A549 (cell line): ENCODE measurements around the gene MRPL40. TPM values are rescaled to one million over a fixed set of nuclear protein-coding genes. Genes with fewer than 3 reads are reported as not detected.

Experiments used
- ATAC-seq, 2 experiments: fragments of 200-7000 bp in 1 of 2; fragments of >200 bp in 1 of 2; cut with Nextera tagmentation in 1 of 2; cut with Tn5 transposase in 1 of 2; 3 replicates each; pipeline versions ENCODE4 v1.8.0 to v1.9.1; 2018 to 2020; ENCODE audit warnings: mild to moderate bottlenecking in 1 of 2, moderate library complexity in 1 of 2
- CTCF ChIA-PET: fragments of 300-600 bp; sonication (Branson Sonifier 250); formaldehyde crosslinking; extraction: SDS; loops from one replicate; lab custom pipeline; 2021; ENCODE audit warnings: antibody characterized with exemption, inconsistent platforms; lab: Yijun Ruan, JAX
- POLR2A ChIA-PET: fragments of 350-600 bp; formaldehyde crosslinking; extraction: SDS; loops from one replicate; lab custom pipeline; 2021; ENCODE audit warnings: antibody characterized with exemption, inconsistent platforms; lab: Yijun Ruan, JAX
- DNase-seq, 2 experiments: peaks; one replicate each; pipeline versions ENCODE4 v3.0.0 to v3.0.0-alpha.2; 2011 to 2016; ENCODE audit warnings: low read depth in 1 of 2, low spot score in 1 of 2
- FAIRE-seq: peaks from 2 replicates; lab custom pipeline; 2011; peaks lifted over from hg19 to GRCh38; lab: Jason Lieb, UNC
- H3K27ac ChIP-seq, 2 experiments: fragments of >200 bp; sonication (Bioruptor Twin); formaldehyde crosslinking; 3 replicates each; pipeline ENCODE4 v1.5.1; 2016 to 2017
- H3K4me1 ChIP-seq: fragments of >200 bp; sonication (Bioruptor Twin); formaldehyde crosslinking; 3 replicates; pipeline ENCODE4 v1.6.1; 2016
- H3K4me2 ChIP-seq: fragments of >200 bp; sonication (Bioruptor Twin); formaldehyde crosslinking; 3 replicates; pipeline ENCODE4 v1.6.1; 2016
- H3K4me3 ChIP-seq: fragments of >200 bp; sonication (Bioruptor Twin); formaldehyde crosslinking; 3 replicates; pipeline ENCODE4 v1.5.1; 2016
- H3K9me3 ChIP-seq: fragments of >200 bp; sonication (Bioruptor Twin); formaldehyde crosslinking; 3 replicates; pipeline ENCODE4 v1.6.1; 2016
- ATOH8 ChIP-seq: fragments of 250-450 bp; sonication (Bioruptor Pico); IDR thresholded peaks from 2 replicates; pipeline ENCODE4 v1.5.0; 2020; ENCODE audit warnings: low read depth, mild to moderate bottlenecking, moderate library complexity
- CBX2 ChIP-seq: fragments of 200-600 bp; sonication (generic); IDR thresholded peaks from 2 replicates; pipeline ENCODE4 v1.6.1; 2016; ENCODE audit warnings: low read depth, mild to moderate bottlenecking, borderline replicate concordance
- CHD4 ChIP-seq: fragments of 200-600 bp; sonication (generic); IDR thresholded peaks from 2 replicates; pipeline ENCODE4 v1.6.1; 2016; ENCODE audit warnings: antibody characterized with exemption, mild to moderate bottlenecking, borderline replicate concordance
- EHMT2 ChIP-seq: fragments of 200-600 bp; sonication (generic); IDR thresholded peaks from 2 replicates; pipeline ENCODE4 v1.6.1; 2016; ENCODE audit warnings: antibody characterized with exemption, low read depth, mild to moderate bottlenecking, moderate library complexity
- ELK1 ChIP-seq: fragments of 150-350 bp; IDR thresholded peaks from 2 replicates; pipeline ENCODE4 v1.6.1; 2014; ENCODE audit warnings: low read depth, mild to moderate bottlenecking, low read length
- ESRRA ChIP-seq: fragments of 150-350 bp; IDR thresholded peaks from 2 replicates; pipeline ENCODE4 v1.6.1; 2014; ENCODE audit warnings: mild to moderate bottlenecking, low read length, borderline replicate concordance
- FOSL2 ChIP-seq, 2 experiments: fragments of 450-650 bp in 1 of 2; fragments of >200 bp in 1 of 2; sonication (Bioruptor Twin) in 1 of 2; formaldehyde crosslinking; IDR thresholded peaks; 2 replicates each; pipeline versions ENCODE4 v1.5.0 to v1.6.1; 2016 to 2020; ENCODE audit warnings: mild to moderate bottlenecking in 1 of 2, moderate library complexity in 1 of 2
- HOXA7 ChIP-seq: fragments of 250-450 bp; sonication (Bioruptor Pico); IDR thresholded peaks from 2 replicates; pipeline ENCODE4 v1.5.0; 2020; ENCODE audit warnings: mild to moderate bottlenecking, moderate library complexity
- HOXB13 ChIP-seq: fragments of 250-450 bp; sonication (Bioruptor Pico); IDR thresholded peaks from 2 replicates; pipeline ENCODE4 v1.5.0; 2020; ENCODE audit warnings: low read depth, mild to moderate bottlenecking, moderate library complexity
- HOXB5 ChIP-seq: fragments of 250-450 bp; sonication (Bioruptor Pico); IDR thresholded peaks from 2 replicates; pipeline ENCODE4 v1.5.0; 2020; ENCODE audit warnings: mild to moderate bottlenecking, moderate library complexity
- JUN ChIP-seq, 2 experiments: fragments of >200 bp; sonication (Bioruptor Twin); formaldehyde crosslinking; IDR thresholded peaks; 2 replicates in 1 of 2; 3 replicates in 1 of 2; pipeline ENCODE4 v1.6.1; 2016 to 2017
- KDM1A ChIP-seq: fragments of 200-600 bp; sonication (generic); IDR thresholded peaks from 2 replicates; pipeline ENCODE4 v1.6.1; 2016; ENCODE audit warnings: low read depth, mild to moderate bottlenecking
- PBX3 ChIP-seq: IDR thresholded peaks from 2 replicates; pipeline ENCODE4 v1.6.1; 2012
- PHF8 ChIP-seq: fragments of 200-600 bp; sonication (generic); IDR thresholded peaks from 2 replicates; pipeline ENCODE4 v1.6.1; 2016; ENCODE audit warnings: low read depth, mild to moderate bottlenecking, antibody characterized with exemption, moderate library complexity, borderline replicate concordance
- POLR2AphosphoS2 ChIP-seq: conservative IDR thresholded peaks from 2 replicates; pipeline ENCODE4 v1.6.1; 2012; ENCODE audit warnings: low read length, improper control_type of control experiment, inconsistent platforms
- RARB ChIP-seq: fragments of 250-450 bp; sonication (Bioruptor Pico); IDR thresholded peaks from 2 replicates; pipeline ENCODE4 v1.8.0; 2021; ENCODE audit warnings: mild to moderate bottlenecking, moderate library complexity
- RFX5 ChIP-seq: fragments of 450-650 bp; IDR thresholded peaks from 2 replicates; pipeline ENCODE4 v1.7.1; 2014; ENCODE audit warnings: antibody characterized with exemption, mild to moderate bottlenecking, moderate library complexity
- SMC3 ChIP-seq: fragments of >200 bp; sonication (Bioruptor Twin); formaldehyde crosslinking; IDR thresholded peaks from 3 replicates; pipeline ENCODE4 v1.6.1; 2018; ENCODE audit warnings: inconsistent platforms
- SREBF2 ChIP-seq: fragments of 450-650 bp; IDR thresholded peaks from 2 replicates; pipeline ENCODE4 v1.6.1; 2014; ENCODE audit warnings: mild to moderate bottlenecking, moderate library complexity
- WGBS: methylation state at CpG from one replicate; pipeline ENCODE4 v1.1.6; 2017; ENCODE audit errors: missing lambda C conversion rate; 5-methylcytosine and 5-hydroxymethylcytosine counted together
- polyA plus RNA-seq, 4 experiments: library from polyadenylated mRNA; depleted of rRNA in 3 of 4; stranded (reverse); fragments of >200 nt; fragmentation: RNase III in 1 of 4; extraction: RNeasy Plus Mini Kit Qiagen cat#74134 plus additional on column Dnase treatment in 1 of 4; gene quantifications; 2 replicates in 3 of 4; 3 replicates in 1 of 4; pipeline ENCODE4 v1.2.3, GENCODE V29; 2011 to 2017
- TF ChIP-seq, protein P1 (sequence below): IDR thresholded peaks from 2 replicates; pipeline ENCODE4 v1.6.1; 2012; ENCODE audit warnings: low read depth, borderline replicate concordance
- TF ChIP-seq, protein P2 (sequence below): fragments of >200 bp; sonication (Bioruptor Twin); formaldehyde crosslinking; IDR thresholded peaks from 3 replicates; pipeline ENCODE4 v1.6.1; 2016

MRPL40 gene
- polyA plus RNA-seq, 2 of the 4 experiments (the other 2 are of a cell fraction), result 32.1 to 45.7 TPM

DNA sequence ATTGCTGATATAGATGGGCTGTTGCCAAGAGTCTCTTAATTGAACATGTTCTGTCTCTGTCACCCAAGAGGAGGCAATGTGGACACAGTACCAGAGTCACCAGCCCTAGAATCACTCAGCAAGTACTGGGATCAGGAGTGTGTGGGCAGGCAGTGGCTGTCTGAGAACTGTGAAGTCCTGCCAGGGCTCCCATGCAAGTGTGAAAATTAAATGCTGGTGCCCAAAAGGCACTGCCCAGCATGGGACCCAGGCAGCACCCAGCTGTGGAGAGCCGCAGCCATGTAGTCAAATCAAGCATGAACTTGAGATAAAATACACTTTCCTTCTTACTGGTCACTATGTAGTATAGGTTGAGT is 20.7 kb upstream of the MRPL40 start:
- 92% methylated on average over 1 of the region's 1 CpG for WGBS
- Histone ChIP-seq H3K27ac (no peak overlapping the region), H3K4me2 (no peak overlapping the region)
- CTCF ChIA-PET, result interaction anchor here (1.0 to 1.7 kb wide), 2 partner anchors 11 to 232 kb away, joined by 4 read pairs; no protein-coding TSS in a partner anchor
- no peak for TF ChIP-seq CHD4
- TF ChIP-seq POLR2AphosphoS2, result no peak
- no peak for TF ChIP-seq JUN (IDR thresholded peaks at IDR 0.05)
- TF ChIP-seq HOXB5 (CRISPR knock-in tag), result no peak
- TF ChIP-seq PHF8, result no peak
- TF ChIP-seq, all 56 proteins: peak for 0
- Histone ChIP-seq H3K4me3 (no peak overlapping the region), H3K4me1 (no peaks in the 10 kb centered on the region), H3K9me3 (no peaks in the 10 kb centered on the region)
- POLR2A ChIA-PET, result no interaction called here
- ATAC-seq (no peak), FAIRE-seq (no peak), DNase-seq (no peak)

DNA sequence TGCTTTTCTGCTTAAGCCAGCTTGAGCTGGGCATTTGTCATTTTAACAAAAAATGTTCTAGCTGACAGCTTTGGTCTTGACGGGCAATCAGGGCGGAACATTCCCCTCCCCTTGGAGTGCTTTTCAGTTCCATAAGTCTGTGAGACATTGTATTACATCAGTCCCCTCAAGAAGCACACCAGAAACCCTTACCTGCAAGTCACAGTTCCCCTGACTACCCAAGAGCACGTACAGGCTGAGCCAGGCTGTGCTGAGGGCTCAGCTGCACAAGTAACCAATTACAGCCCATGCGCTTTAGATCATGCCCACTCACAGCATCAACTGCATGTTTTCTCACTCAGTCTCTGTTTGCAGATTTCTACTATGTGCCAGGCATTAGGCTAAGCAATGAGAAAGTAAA is 19.9 kb upstream of the MRPL40 start:
- WGBS, result 92% methylated on average over 4 of the region's 4 CpGs
- no peaks in the 10 kb centered on the region for H3K9me3 ChIP-seq
- no peak overlapping the region for H3K27ac ChIP-seq
- TF ChIP-seq KDM1A, result no peak
- no peak for TF ChIP-seq FOSL2 (IDR thresholded peaks at IDR 0.05)
- TF ChIP-seq FOSL2 (CRISPR knock-in tag; IDR thresholded peaks at IDR 0.05), result no peak
- no peak for TF ChIP-seq PBX3
- TF ChIP-seq SREBF2, result no peak
- TF ChIP-seq PHF8, result no peak
- TF ChIP-seq ESRRA, result no peak
- TF ChIP-seq, protein P1, sequence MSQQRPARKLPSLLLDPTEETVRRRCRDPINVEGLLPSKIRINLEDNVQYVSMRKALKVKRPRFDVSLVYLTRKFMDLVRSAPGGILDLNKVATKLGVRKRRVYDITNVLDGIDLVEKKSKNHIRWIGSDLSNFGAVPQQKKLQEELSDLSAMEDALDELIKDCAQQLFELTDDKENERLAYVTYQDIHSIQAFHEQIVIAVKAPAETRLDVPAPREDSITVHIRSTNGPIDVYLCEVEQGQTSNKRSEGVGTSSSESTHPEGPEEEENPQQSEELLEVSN, result no peak
- TF ChIP-seq RARB (CRISPR knock-in tag), result no peak
- TF ChIP-seq EHMT2, result no peak
- no peak for TF ChIP-seq HOXA7
- TF ChIP-seq JUN (IDR thresholded peaks at IDR 0.05), result no peak
- TF ChIP-seq ELK1, result no peak
- no peak for TF ChIP-seq CBX2
- TF ChIP-seq HOXB13 (CRISPR knock-in tag), result no peak
- no peak for TF ChIP-seq ATOH8 (CRISPR knock-in tag)
- TF ChIP-seq RFX5, result no peak
- TF ChIP-seq, protein P2, sequence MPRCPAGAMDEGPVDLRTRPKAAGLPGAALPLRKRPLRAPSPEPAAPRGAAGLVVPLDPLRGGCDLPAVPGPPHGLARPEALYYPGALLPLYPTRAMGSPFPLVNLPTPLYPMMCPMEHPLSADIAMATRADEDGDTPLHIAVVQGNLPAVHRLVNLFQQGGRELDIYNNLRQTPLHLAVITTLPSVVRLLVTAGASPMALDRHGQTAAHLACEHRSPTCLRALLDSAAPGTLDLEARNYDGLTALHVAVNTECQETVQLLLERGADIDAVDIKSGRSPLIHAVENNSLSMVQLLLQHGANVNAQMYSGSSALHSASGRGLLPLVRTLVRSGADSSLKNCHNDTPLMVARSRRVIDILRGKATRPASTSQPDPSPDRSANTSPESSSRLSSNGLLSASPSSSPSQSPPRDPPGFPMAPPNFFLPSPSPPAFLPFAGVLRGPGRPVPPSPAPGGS, result no peak
- TF ChIP-seq SMC3, result no peak
- no peak overlapping the region for H3K4me2 ChIP-seq
- ATAC-seq (no peak), FAIRE-seq (no peak), DNase-seq (no peak)
- H3K4me1 ChIP-seq, result no peaks in the 10 kb centered on the region
- CTCF ChIA-PET, result no interaction called here
- POLR2A ChIA-PET, result no interaction called here
- H3K4me3 ChIP-seq, result no peak overlapping the region
